Measurements from ENCODE around the gene BHLHA9.
"Not testable (repeated sequence)": the region's sequence is repeated elsewhere in the genome, so short reads cannot be mapped to it uniquely, and the experiment has no call there.

BHLHA9 gene

DNA sequence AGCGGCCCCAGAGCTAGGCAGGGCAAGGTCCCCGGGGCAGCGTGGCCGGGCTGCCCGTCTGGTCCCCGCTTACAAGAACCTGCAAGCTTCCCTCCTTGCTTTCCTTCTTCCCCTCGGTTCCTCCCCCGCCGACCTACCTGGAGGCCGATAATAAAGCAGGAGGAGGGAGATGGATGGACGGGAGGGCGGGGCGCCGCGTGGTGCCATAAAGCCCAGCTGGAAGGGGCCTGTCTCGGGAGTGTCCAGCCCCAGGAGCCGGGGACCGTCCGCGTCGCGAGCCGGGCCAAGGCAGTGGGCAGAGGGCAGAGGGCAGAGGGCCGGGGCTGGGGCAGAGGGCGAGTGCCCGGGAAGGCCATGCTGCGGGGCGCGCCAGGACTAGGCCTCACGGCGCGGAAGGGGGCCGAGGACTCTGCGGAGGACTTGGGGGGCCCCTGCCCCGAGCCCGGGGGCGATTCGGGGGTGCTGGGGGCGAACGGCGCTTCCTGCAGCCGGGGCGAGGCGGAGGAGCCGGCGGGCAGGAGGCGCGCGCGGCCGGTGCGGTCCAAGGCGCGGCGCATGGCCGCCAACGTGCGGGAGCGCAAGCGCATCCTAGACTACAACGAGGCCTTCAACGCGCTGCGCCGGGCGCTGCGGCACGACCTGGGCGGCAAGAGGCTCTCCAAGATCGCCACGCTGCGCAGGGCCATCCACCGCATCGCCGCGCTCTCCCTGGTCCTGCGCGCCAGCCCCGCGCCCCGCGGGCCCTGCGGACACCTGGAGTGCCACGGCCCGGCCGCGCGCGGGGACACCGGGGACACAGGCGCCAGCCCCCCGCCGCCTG is at the start of gene BHLHA9:
Gene BHLHA9 (plus strand): TSS at position 235 of the 820 bp plus-strand sequence. CDS start 120 bp downstream, at position 355.
- DNase-seq: no peak

DNA sequence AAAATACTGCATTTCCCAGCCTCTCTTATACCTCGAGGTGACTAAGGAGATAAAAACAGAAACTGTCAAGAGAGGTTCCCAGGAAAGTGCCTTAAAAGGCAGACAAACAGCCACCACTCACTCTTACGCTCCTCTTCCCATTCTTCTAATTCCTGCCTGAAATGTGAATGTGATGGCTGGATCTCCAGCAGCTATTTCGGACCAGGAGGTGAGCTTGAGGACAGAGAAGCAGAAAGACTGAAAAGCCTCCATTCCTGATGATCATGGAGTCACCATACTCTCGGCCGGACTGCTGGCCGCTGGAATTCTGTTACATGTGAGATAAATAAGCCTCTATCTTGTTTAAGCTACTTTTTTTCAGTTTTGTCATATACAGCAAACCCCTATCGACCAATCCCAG is 49.0 kb upstream of the BHLHA9 start:
- DNase-seq: no peak

- no peak for DNase-seq
Observed at GRCh38 chr17:1222321-1222720, 47.9 kb upstream of the BHLHA9 start.

DNA sequence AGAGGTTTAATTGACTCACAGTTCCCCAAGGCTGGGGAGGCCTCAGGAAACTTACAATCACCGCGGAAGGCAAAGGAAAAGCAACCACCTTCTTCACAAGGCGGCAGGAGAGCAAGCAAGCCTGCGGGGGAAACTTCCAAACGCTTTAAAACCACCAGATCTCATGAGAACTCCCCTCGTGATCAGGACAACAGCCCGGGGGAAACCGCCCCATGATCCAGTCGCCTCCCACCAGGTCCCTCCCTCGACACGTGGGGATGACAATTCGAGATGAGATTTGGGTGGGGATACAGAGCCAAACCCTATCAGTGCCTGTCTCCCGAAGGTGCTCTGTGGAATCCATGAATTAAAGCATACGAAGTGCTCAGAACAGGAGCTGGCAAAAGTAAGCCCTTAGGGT is 46.6 kb upstream of the BHLHA9 start:
- no peak for DNase-seq

DNA sequence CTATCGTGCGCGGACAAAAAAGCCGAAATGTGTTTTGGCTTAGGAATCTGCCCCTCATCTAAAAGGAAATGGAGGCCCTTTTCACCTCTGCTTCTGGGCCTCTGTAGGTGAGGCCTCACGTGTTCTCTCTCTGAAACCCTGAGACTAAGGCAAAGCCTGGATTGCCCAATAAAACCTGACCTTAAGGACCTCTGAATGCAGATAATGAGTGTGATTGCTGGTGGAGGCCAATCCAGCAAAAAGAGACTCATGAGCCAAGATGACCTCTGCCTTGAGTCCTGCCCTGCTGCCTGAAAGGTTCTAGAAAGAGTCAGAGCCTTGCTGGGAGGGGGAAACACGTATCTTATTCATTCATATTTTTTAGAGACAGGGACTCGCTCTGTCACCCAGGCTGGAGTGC is 45.9 kb upstream of the BHLHA9 start:
- DNase-seq: no peak

DNA sequence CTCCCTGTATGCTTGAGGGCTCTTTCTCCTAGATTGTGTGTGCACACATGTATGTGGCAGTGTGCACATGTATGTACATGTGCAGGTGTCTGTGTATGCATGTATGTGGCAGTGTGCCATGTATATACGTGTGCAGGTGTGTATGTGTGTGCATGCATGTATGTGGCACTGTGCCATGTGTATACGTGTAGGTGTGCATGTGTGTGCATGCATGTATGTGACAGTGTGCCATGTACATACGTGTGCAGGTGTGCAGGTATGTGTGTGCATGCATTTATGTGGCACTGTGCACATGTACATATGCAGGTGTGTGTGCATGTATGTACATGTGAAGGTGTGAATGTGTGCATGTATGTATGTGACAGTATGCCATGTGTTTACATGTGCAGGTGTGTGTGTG is 43.9 kb upstream of the BHLHA9 start:
- no peak for DNase-seq

- no peak for DNase-seq
Observed at GRCh38 chr17:1227365-1227764, 42.9 kb upstream of the BHLHA9 start.

DNA sequence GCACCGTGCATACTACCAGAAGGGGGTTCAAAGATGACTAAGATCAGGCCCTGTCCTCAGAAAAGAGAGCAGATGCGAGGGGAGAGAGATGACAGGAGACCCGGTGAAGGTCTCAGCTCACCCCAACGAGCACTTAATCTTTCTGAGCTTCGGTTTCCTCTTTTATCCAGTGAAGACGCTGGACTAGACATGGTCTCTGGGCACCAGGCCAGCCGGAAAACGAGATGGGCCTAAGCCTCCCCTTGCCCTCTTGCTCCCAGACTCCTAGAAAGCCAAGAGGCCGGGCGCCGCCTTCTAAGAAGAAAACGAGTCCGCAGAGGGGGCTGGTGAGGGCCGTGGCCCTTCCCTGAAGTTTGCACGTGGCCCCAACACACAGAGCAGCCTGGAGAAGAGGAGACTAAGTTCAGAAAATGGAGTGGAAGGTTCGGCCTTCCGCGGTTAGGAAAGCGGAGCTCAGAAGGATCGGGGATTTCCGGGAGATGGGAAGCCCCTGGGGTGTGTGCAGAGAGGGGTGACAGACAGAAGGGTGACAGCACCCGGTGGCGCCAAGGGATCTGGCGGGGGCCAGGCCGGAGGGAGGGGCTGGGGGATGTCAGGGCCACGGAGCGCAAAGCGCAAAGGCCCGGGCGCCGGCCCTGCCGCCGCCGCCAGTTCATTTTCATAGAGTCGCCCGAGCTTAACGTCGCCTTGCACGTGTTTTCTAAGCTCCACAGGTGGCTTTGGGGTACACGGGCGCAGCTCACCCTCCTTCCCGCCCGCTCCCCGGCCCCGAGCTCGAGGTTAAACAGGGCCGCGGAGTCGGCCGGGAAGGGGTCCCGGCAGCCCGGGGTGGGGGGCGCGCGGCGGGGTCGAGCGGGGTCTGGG is 42.1 kb upstream of the BHLHA9 start:
- DNase-seq: peak; percentile 4

- no peak for DNase-seq
Observed at GRCh38 chr17:1228781-1229348, 41.4 kb upstream of the BHLHA9 start.

DNA sequence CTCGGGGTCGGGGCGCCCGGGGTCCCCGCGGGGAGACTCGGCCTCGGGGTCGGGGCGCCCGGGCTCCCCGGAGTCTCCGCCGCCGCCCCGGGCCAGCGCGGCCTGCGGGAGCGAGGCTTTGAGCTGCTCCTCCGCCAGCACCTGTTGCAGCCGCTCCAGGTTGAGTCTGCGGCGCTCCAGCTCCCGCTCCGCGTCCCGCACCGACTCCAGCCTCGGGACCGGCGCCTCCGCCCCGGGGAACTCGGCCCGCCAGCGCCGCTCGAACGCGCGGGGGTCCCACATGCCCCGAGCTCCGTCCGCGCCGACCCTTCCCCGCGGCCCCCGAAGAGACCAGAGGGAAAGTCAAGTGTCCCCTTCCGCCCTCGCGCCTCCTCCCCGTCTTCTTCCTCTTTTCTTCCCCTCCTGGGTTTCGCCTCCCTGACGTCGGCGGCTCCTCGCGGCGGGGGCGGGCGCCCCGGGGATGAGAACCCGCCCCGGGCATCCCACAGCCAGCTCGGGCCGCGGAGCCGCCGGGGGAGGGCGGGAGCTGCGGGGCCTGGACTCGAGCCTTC is 40.8 kb upstream of the BHLHA9 start:
- peak; percentile 52 for DNase-seq

DNA sequence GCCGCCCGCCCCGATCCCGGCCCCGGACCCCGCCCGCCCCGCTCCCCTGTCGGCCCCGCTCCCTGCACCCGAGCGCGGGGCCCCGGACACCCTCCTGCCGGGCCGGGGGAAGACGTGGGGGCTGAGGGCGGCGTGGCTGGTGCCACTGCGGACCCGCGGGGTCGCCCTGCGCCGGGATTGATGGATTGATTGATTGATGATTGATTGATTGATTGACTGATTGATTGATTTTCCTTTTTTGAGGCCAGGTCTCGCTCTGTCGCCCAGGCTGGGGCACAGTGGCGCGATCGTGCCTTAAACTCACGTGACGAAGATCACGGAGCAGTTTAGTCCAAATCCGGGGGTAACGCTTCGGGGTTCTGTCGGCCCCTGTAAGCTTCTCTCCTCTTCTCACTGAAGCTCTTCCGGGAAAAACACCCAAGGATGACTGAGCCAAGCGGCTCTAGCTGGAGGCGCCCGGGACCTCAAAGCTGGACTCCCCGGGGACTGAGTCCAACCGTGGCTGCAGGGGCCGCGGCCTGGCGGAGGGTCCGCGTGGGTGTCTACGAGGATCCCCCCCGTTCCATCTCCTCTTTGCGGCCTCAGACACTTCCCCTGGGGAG is 40.2 kb upstream of the BHLHA9 start:
- DNase-seq: no peak

GRCh38 chr17:1231456-1231855 is 38.8 kb upstream of the BHLHA9 start:
- DNase-seq: no peak

- no peak for DNase-seq
Observed at GRCh38 chr17:1232331-1232730, 37.9 kb upstream of the BHLHA9 start.

DNA sequence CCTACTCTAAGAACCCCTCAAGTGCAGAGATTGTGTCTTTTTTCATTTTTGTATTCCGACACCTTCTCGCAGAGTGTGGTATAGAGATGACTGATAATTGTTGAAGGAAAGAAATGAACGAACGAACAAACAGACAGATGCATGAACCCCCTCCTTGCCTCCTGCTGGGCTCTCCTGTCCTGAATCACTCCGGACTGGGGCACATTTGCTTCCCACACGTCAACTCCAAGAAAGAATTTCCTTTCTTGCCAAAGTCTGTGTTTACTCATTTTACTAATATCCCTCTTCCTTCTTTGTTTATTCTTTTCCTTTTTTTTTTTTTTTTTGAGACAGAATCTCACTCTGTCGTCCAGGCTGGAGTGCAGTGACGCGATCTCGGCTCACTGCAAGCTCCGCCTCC is 37.5 kb upstream of the BHLHA9 start:
- no peak for DNase-seq

DNA sequence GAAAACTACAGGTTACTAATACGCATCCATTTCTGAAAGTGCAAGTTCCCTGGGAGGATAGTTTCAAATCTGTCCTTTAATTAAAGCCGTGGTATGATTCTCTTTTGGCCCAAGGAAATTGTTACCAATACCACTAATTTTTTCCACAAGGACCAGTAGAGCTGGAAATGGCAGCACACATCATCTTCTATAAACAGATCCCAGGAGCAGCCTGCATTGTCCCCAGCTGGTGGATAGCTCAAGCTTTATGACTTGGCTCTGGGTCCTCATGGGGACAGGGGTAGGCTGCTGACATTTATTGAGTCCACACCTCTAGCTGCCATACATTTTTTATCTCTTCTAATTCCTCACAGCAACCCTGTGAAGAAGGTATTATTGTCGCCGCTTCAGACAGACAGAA is 35.8 kb upstream of the BHLHA9 start:
- DNase-seq: no peak

GRCh38 chr17:1237471-1237870 is 32.8 kb upstream of the BHLHA9 start:
- no peak for DNase-seq

- no peak for DNase-seq
Observed at GRCh38 chr17:1239210-1239609, 31.0 kb upstream of the BHLHA9 start.

- DNase-seq: not testable (repeated sequence)
Observed at GRCh38 chr17:1240426-1240825, 29.8 kb upstream of the BHLHA9 start.

GRCh38 chr17:1241929-1242328 is 28.3 kb upstream of the BHLHA9 start:
- DNase-seq: no peak

GRCh38 chr17:1244606-1245012 is 25.6 kb upstream of the BHLHA9 start:
- DNase-seq: no peak

DNA sequence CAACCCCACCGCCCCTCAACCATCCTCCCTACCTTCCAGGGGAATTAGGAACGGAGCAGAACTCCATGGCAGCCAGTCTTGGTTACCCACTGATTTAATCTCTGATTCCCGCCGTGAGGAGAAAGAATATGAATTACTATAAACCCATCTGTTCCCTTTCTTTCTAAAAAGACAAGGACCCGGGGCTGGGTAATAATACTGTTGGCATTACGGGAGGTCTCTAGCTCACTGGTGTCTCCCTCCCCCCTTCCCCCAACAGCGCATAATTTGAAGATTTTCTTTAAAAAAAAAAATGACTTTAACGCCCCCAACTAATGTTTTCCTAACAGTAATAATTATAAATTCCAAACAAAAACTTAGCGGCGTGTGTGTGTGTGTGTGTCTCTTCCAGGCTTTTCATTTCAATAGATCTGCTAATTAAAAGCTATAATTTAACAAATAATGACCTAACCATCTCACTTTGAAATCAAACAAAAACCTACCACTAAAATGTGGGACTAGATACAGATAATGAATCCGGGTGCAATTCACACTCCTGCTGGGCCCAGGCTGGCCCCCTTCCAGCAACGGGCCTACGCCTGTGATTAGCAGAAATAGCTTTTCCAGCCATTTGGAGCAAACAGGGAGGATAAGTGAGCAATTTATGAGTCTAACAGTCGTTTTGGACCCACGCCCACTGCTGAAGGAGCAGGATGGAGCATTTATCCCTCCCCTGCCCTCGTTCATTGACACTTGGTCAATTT is 18.2 kb upstream of the BHLHA9 start:
- DNase-seq: no peak

DNA sequence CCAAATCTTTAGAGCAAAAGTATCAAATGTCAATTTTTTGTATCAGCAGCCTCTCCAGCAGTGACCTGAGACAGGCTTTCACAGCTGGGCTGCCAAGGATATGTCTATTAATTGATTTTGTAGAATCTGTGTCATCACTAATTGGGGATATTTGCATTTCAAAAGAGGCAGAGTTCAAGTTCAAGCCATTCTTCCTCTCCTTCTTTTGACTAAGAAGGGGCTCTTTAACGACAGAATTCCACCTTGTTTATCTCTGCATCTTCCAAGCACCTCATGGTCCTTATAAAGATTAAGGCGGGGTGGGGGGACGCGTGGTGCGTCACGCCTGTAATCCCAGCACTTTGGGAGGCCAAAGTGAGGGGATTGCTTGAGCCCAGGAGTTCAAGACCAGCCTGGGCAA is 15.2 kb upstream of the BHLHA9 start:
- DNase-seq: no peak

Data from CD4-positive, alpha-beta T cell treated with Interleukin-6 for 4 hours (primary cell).